Measurements from ENCODE around the gene ACTR2. TPM values are rescaled to one million over a fixed set of nuclear protein-coding genes. Genes with fewer than 3 reads are reported as not detected.

The ACTR2 gene
- total and polyA plus RNA-seq, 2 of the 13 experiments (the other 11 are each of a cell fraction or from before 2014, with no cell fraction given) = 51.2 to 100 TPM

DNA sequence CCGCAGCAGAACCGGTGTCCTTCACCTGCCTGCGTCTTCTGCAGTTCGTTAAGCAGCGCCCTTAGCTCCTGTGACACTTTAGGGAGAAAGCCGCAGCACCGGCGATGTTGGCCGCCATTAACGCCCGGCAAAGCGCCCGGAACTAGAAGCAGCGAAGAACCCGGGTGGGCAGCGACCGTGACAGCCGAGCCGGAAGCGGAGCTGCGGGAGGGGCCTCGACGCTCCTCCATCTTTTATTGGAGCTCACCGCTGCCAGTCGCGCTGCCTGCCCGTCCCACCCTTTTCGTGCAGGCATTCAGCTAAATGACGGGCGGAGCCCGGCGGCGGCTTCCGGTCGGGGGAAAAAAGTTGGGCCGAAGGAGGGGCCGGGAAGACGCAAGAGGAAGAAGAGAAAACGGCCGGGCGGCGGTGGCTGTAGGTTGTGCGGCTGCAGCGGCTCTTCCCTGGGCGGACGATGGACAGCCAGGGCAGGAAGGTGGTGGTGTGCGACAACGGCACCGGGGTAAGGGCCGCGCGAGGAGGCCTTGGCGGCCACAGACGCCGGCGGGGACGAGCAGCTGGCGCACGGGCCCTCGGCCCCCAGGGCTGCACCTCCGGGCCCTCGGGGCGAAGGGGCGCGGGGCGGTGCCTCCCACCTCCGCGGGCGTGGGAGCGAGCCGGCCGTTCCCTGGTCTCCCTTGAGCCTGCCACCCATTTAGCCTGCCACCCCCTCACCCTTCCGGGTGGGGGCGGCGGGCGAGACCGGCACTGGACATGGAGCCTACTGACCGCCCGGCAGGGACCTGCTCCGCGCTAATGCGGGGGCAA, at the start of gene ACTR2 (continued):
- TF ChIP-seq SAFB2 (CRISPR knock-in tag; IDR thresholded peaks at IDR 0.05; ENCODE audit: borderline replicate concordance, low read depth) (peak; percentile 95), ZNF709 (CRISPR knock-in tag; IDR thresholded peaks at IDR 0.05) (peak; percentile 95), ZNF292 (CRISPR knock-in tag; IDR thresholded peaks at IDR 0.05; ENCODE audit: borderline replicate concordance, low read depth) (peak; percentile 71), ZNF430 (CRISPR knock-in tag; IDR thresholded peaks at IDR 0.05) (peak; percentile 70; the same call in 1 of the 2 replicates), ZNF670 (CRISPR knock-in tag; IDR thresholded peaks at IDR 0.05; ENCODE audit: borderline replicate concordance) (peak; percentile 98), MED1 (CRISPR knock-in tag; IDR thresholded peaks at IDR 0.05) (peak; percentile 75), ZSCAN25 (CRISPR knock-in tag; IDR thresholded peaks at IDR 0.05) (no peak; the same call in 1 of the 2 replicates), FLYWCH1 (CRISPR knock-in tag; IDR thresholded peaks at IDR 0.05) (0 out of 2 replicates have a peak, but pooled peaks have one; percentile 47), ZNF263 (CRISPR knock-in tag; IDR thresholded peaks at IDR 0.05) (no peak; the same call in none of the 2 replicates), XBP1 (CRISPR knock-in tag; IDR thresholded peaks at IDR 0.05) (no peak), HOXA5 (CRISPR knock-in tag; IDR thresholded peaks at IDR 0.05) (peak; percentile 85), ELF4 (CRISPR knock-in tag; IDR thresholded peaks at IDR 0.05; ENCODE audit: borderline replicate concordance) (peak; percentile 77; the same call in 1 of the 2 replicates), ZBTB4 (CRISPR knock-in tag; IDR thresholded peaks at IDR 0.05; ENCODE audit: borderline replicate concordance) (peak; percentile 58; the same call in 1 of the 2 replicates), ZNF256 (CRISPR knock-in tag; conservative IDR thresholded peaks at IDR 0.05) (no peak), NFYB (CRISPR knock-in tag; IDR thresholded peaks at IDR 0.05) (peak; percentile 95)
- TF ChIP-seq, protein P1, sequence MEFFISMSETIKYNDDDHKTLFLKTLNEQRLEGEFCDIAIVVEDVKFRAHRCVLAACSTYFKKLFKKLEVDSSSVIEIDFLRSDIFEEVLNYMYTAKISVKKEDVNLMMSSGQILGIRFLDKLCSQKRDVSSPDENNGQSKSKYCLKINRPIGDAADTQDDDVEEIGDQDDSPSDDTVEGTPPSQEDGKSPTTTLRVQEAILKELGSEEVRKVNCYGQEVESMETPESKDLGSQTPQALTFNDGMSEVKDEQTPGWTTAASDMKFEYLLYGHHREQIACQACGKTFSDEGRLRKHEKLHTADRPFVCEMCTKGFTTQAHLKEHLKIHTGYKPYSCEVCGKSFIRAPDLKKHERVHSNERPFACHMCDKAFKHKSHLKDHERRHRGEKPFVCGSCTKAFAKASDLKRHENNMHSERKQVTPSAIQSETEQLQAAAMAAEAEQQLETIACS (CRISPR knock-in tag; IDR thresholded peaks at IDR 0.05) = no peak; the same call in 1 of the 2 replicates
- TF ChIP-seq, protein P2, sequence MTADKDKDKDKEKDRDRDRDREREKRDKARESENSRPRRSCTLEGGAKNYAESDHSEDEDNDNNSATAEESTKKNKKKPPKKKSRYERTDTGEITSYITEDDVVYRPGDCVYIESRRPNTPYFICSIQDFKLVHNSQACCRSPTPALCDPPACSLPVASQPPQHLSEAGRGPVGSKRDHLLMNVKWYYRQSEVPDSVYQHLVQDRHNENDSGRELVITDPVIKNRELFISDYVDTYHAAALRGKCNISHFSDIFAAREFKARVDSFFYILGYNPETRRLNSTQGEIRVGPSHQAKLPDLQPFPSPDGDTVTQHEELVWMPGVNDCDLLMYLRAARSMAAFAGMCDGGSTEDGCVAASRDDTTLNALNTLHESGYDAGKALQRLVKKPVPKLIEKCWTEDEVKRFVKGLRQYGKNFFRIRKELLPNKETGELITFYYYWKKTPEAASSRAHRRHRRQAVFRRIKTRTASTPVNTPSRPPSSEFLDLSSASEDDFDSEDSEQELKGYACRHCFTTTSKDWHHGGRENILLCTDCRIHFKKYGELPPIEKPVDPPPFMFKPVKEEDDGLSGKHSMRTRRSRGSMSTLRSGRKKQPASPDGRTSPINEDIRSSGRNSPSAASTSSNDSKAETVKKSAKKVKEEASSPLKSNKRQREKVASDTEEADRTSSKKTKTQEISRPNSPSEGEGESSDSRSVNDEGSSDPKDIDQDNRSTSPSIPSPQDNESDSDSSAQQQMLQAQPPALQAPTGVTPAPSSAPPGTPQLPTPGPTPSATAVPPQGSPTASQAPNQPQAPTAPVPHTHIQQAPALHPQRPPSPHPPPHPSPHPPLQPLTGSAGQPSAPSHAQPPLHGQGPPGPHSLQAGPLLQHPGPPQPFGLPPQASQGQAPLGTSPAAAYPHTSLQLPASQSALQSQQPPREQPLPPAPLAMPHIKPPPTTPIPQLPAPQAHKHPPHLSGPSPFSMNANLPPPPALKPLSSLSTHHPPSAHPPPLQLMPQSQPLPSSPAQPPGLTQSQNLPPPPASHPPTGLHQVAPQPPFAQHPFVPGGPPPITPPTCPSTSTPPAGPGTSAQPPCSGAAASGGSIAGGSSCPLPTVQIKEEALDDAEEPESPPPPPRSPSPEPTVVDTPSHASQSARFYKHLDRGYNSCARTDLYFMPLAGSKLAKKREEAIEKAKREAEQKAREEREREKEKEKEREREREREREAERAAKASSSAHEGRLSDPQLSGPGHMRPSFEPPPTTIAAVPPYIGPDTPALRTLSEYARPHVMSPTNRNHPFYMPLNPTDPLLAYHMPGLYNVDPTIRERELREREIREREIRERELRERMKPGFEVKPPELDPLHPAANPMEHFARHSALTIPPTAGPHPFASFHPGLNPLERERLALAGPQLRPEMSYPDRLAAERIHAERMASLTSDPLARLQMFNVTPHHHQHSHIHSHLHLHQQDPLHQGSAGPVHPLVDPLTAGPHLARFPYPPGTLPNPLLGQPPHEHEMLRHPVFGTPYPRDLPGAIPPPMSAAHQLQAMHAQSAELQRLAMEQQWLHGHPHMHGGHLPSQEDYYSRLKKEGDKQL (CRISPR knock-in tag; IDR thresholded peaks at IDR 0.05; ENCODE audit: low read depth) = 0 out of 2 replicates have a peak, but pooled peaks have one; percentile 15
- TF ChIP-seq, protein P3, sequence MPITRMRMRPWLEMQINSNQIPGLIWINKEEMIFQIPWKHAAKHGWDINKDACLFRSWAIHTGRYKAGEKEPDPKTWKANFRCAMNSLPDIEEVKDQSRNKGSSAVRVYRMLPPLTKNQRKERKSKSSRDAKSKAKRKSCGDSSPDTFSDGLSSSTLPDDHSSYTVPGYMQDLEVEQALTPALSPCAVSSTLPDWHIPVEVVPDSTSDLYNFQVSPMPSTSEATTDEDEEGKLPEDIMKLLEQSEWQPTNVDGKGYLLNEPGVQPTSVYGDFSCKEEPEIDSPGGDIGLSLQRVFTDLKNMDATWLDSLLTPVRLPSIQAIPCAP (CRISPR knock-in tag; IDR thresholded peaks at IDR 0.05; ENCODE audit: low read depth) = no peak

Data from HepG2 (cell line).